Activated CD4-positive, alpha-beta T cell treated with anti-CD3 and anti-CD28 coated beads, Interleukin-2, amount 10 ng/mL, durations not matched to agents 7 days and 5 days (primary cell): Measurements from ENCODE around the gene CCN5. TPM values are rescaled to one million over a fixed set of nuclear protein-coding genes. Genes with fewer than 3 reads are reported as not detected.
A peak's percentile ranks its signal among the peaks of the same experiment; 100 is the strongest.
"Not testable (repeated sequence)": the region's sequence is repeated elsewhere in the genome, so short reads cannot be mapped to it uniquely, and the experiment has no call there.

ENCODE experiments used
- CTCF ChIA-PET: fragments of 350-600 bp; sonication (Branson Sonifier 250); formaldehyde crosslinking; loops from one replicate; lab custom pipeline; 2021; ENCODE audit warnings: antibody characterized with exemption; lab: Charles Lee
- POLR2A ChIA-PET: fragments of 350-600 bp; sonication (Branson Sonifier 250); formaldehyde crosslinking; loops from one replicate; lab custom pipeline; 2021; ENCODE audit warnings: antibody characterized with exemption; lab: Charles Lee
- DNase-seq: peaks from one replicate; pipeline ENCODE4 v3.0.0-alpha.2; 2020
- H3K27ac Mint-ChIP-seq: one replicate; pipeline ENCODE4 v1.8.0; 2021; ENCODE audit warnings: mild to moderate bottlenecking, moderate library complexity, mixed read lengths
- H3K27me3 Mint-ChIP-seq: one replicate; pipeline ENCODE4 v1.8.0; 2021; ENCODE audit warnings: mixed read lengths
- H3K36me3 Mint-ChIP-seq: one replicate; pipeline ENCODE4 v1.8.0; 2021; ENCODE audit warnings: low read depth, mixed read lengths
- H3K4me1 Mint-ChIP-seq: one replicate; pipeline ENCODE4 v1.8.0; 2021; ENCODE audit warnings: mixed read lengths
- H3K4me3 Mint-ChIP-seq: one replicate; pipeline ENCODE4 v1.8.0; 2021; ENCODE audit warnings: mild to moderate bottlenecking, moderate library complexity, mixed read lengths
- H3K9me3 Mint-ChIP-seq: one replicate; pipeline ENCODE4 v1.8.0; 2021; ENCODE audit warnings: mixed read lengths
- total RNA-seq, 2 experiments: library from RNA; stranded (reverse); gene quantifications; one replicate each; pipeline ENCODE4 v1.2.3, GENCODE V29; 2021

The CCN5 gene
- total RNA-seq, 2 experiments from 2014 or later, result not detected

DNA sequence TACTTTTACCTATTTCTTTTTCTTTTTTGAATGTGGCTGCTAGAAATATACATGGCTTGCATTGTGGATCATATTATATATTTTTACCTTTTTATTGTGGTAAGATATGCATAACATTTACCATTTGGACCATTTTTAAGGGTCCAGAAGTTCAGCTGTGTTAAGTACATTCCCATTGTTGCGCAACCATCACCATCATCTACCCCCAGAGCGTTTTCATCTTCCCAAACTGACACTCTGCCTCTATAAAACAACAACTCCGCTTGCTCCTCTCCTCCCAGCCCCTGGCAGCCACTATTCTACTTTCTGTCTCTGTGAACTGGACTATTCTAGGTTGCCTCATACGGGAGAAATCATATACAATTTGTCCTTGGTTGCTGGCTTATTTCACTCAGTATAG lies 28.2 kb upstream of the CCN5 start:
- CTCF ChIA-PET, result no interaction called here
- Mint-ChIP-seq H3K4me1 (peaks cover 19% of the 10 kb centered on the region), H3K4me3 (no peak overlapping the region)

DNA sequence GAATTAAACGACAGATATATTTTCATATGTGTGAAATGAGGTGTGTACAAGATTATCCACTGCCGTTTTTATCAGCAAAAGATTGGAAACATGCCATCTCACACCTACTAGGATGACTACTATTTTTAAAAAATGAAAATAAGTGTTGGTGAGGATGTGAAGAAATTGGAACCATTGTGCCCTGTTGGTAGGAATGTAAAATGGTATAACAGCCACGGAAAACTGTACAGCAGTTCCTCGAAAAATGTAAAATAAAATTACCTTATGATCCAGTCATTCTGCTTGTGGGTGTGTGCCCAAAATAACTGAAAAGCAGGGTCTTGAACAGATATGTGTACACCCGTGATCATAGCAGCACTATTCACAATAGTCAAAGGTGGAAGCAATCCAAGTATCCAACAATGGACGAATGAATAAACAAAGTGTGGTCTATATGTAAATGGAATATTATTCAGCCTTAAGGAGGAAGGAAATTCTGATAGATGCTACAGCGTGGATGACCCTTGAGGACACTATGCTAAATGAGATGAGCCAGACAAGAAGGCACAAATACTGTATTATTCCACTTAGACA lies 27.0 kb upstream of the CCN5 start:
- H3K4me3 Mint-ChIP-seq, result no peak overlapping the region
- H3K9me3 Mint-ChIP-seq, result peaks cover 8% of the 10 kb centered on the region
- CTCF ChIA-PET, result no interaction called here
- DNase-seq, result no peak
- POLR2A ChIA-PET, result no interaction called here
- H3K4me1 Mint-ChIP-seq, result peaks cover 19% of the 10 kb centered on the region
- H3K27me3 Mint-ChIP-seq, result no peaks in the 10 kb centered on the region
- H3K36me3 Mint-ChIP-seq, result peaks cover 2% of the 10 kb centered on the region
- H3K27ac Mint-ChIP-seq, result no peak overlapping the region

More for the DNA sequence above, 28.2 kb upstream of the CCN5 start:
- POLR2A ChIA-PET, result no interaction called here
- Mint-ChIP-seq H3K27me3 (no peaks in the 10 kb centered on the region), H3K9me3 (peaks cover 3% of the 10 kb centered on the region), H3K27ac (no peak overlapping the region), H3K36me3 (no peaks in the 10 kb centered on the region)
- DNase-seq, result no peak

DNA sequence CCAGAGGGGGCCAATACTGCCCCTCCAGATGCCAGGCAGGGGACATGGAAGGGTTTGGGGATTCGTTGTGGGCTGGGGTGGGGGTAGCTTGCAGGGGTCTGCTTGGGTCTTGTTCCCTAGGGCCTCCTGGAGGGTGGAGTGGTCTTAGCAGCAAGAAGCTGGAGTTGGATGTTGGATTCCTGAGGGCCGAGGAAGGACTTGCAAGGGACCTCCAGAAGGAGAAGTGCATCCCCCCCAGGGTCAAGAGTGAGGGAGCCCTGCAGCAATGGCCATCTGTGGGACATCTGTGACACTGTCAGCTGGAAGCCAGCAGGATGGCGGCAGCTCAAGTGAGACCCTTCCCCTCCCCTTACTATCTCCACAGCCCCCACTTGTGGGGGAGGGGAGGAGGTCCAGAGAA lies 25.4 kb upstream of the CCN5 start:
- POLR2A ChIA-PET, result no interaction called here
- no peaks in the 10 kb centered on the region for H3K27me3 Mint-ChIP-seq
- CTCF ChIA-PET, result interaction anchor here (0.6 kb wide), 1 partner anchor 1178 kb away, joined by 3 read pairs; no protein-coding TSS in a partner anchor
- H3K4me3 Mint-ChIP-seq, result no peak overlapping the region
- no peak for DNase-seq
- peaks cover 8% of the 10 kb centered on the region for H3K9me3 Mint-ChIP-seq
- H3K36me3 Mint-ChIP-seq, result peaks cover 2% of the 10 kb centered on the region
- H3K27ac Mint-ChIP-seq, result no peak overlapping the region
- H3K4me1 Mint-ChIP-seq, result peaks cover 10% of the 10 kb centered on the region

DNA sequence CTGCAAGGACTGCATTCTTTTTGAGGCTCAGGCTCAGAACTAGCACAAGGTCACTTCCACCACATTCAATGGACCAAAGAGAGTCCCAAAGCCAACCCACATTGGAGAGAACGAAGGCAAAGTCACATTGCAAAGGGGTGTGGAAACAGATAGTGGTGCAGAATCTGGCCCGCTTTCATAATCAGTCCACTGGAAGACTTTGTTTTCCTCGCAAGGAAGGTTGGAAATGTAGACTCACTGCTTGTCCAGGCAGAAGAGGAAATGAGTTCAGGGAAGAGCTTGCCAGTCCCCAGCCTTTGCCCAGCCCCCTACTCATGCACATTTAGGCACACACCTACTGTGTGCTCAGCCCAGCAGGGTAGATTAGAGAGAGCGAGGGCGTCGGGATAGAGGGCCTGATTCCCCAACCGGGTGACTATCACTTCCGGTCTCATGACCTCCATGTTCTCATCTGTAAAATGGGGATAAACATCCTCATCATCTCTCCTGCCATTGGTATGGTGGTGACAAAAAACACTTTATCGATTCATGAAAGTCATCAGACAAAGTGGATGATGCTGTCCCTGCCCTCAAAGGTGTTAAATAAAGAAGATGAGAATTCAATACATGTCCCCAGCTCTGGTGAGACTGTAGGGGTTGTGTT lies 24.3 kb upstream of the CCN5 start:
- ChIA-PET POLR2A (no interaction called here), CTCF (no interaction called here)
- peaks cover 8% of the 10 kb centered on the region for H3K9me3 Mint-ChIP-seq
- no peak overlapping the region for H3K4me3 Mint-ChIP-seq
- no peak overlapping the region for H3K27ac Mint-ChIP-seq
- no peak for DNase-seq
- peaks cover 13% of the 10 kb centered on the region for H3K4me1 Mint-ChIP-seq
- no peaks in the 10 kb centered on the region for H3K27me3 Mint-ChIP-seq
- H3K36me3 Mint-ChIP-seq, result peaks cover 2% of the 10 kb centered on the region

DNA sequence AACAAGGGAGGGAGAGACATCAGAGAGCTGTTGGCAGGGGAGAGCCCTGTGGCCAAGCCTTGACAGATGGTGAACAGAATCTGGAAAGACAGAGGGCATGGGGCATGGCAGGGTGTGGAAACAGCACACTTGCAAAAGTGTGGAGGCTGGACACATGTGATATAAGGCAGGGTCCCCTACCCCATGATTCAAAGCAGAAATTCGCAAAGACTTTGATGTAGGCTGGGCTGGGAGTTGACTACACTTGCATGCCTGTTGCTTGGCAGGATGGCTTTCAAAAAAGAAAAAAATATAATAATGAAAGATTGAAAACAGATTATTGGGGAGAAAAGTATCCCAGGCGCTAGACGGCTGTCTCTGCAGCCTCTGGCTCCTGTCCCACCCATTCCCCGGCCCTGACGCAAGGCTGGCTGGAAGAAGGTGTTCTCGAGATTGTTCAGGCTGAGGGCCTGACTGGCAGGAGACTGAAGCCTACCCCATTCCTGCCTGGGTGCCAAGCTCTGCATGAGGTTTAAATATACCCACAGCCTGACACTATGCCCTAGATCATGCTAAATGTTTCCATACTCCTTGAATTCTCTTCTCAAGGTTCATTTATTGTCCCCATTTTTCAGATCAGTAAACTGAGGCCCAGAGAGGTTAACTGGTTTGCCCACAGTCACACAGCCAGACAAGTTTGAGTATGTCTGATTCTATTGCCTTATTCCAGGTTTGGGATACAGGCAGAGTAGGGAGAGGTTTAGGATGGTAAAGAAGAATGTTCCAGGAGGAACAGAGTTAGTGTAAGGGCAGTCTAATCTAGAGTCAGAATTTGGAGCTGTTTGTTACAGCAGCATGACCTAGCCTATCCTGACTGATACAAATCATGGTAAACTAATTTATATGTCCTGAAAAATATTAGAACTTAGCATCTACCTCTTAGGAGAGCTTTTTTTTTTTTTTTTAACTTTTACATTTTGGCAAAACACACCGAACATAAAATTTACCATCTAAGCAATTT lies 23.4 kb upstream of the CCN5 start:
- Mint-ChIP-seq H3K4me3 (no peak overlapping the region), H3K27me3 (no peaks in the 10 kb centered on the region), H3K27ac (no peak overlapping the region), H3K4me1 (peaks cover 17% of the 10 kb centered on the region), H3K9me3 (peaks cover 8% of the 10 kb centered on the region), H3K36me3 (peaks cover 2% of the 10 kb centered on the region)
- ChIA-PET POLR2A (no interaction called here), CTCF (no interaction called here)
- DNase-seq, result no peak

DNA sequence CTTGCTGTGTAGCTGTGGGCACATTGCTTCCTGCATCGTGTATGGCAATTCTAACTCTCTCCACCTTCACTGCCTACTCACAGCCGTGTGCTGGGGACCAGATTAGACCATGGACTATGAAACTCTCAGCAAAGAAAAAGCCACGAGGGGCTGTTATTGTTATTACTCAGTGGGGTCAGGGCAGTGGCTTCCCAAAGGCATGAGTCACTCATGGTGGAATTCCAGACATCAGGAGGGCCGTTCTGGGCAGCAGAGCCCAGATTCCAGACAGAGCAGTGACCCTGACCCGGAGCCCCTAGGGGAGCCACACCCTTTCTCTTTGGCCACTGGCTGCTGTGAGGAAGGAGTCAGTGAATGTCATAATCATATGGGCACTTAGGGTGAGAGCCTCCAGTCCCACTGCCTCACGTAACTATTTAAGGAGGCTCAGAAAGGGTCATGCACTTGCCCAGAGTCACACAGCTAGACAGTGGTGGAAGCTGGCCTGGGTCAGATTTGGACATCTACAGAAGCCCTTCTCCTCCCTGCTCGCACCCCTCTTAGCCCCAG lies 22.2 kb upstream of the CCN5 start:
- Mint-ChIP-seq H3K27ac (no peak overlapping the region), H3K9me3 (peaks cover 8% of the 10 kb centered on the region), H3K27me3 (no peaks in the 10 kb centered on the region), H3K4me3 (no peak overlapping the region), H3K36me3 (peaks cover 2% of the 10 kb centered on the region), H3K4me1 (peaks cover 17% of the 10 kb centered on the region)
- POLR2A ChIA-PET, result no interaction called here
- CTCF ChIA-PET, result no interaction called here
- no peak for DNase-seq

DNA sequence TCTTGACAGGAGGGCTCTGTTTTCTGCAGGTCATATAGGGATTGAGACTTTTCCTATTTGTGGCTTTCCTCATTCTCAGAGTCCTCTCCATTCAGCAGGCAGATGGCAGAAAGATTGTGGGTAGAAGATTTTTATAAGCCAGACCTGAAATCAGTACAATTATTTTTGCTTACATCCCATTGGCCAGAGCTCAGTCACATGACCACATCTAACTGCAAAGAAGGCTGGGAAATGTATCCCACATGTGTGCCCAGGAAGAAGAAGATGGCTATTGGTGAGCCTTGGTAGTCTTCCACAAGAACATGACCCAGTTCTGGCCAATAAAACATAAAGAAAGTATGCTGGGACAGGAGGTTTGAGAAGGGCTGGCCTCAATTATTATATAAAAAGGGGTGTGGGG lies 21.5 kb upstream of the CCN5 start:
- ChIA-PET CTCF (no interaction called here), POLR2A (no interaction called here)
- H3K4me1 Mint-ChIP-seq, result peaks cover 17% of the 10 kb centered on the region
- DNase-seq, result no peak
- H3K9me3 Mint-ChIP-seq, result peaks cover 8% of the 10 kb centered on the region
- H3K27ac Mint-ChIP-seq, result no peak overlapping the region
- no peaks in the 10 kb centered on the region for H3K27me3 Mint-ChIP-seq
- H3K4me3 Mint-ChIP-seq, result no peak overlapping the region
- peaks cover 2% of the 10 kb centered on the region for H3K36me3 Mint-ChIP-seq

DNA sequence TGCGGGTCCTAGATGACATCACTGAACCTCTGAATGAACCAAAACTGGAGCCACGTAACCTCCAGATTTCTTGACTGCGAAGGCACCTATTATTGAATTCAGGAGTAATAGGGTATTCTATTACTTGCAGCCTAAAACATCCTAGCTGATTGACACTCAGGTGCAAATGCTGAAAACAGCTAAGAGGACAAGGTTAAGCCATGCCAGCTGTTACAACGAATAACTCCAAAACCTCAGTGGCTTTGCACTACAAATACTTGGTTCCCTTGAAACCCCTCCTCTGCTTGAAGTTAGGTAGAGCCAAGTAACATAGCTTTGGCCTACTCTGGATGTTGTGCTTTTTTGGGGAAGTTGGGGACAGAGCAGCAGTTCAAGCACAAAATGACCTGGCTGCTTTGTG lies 21.0 kb upstream of the CCN5 start:
- Mint-ChIP-seq H3K9me3 (peaks cover 8% of the 10 kb centered on the region), H3K36me3 (peaks cover 2% of the 10 kb centered on the region), H3K27ac (no peak overlapping the region), H3K27me3 (no peaks in the 10 kb centered on the region), H3K4me3 (no peak overlapping the region), H3K4me1 (peaks cover 17% of the 10 kb centered on the region)
- CTCF ChIA-PET, result no interaction called here
- DNase-seq, result no peak
- POLR2A ChIA-PET, result no interaction called here

DNA sequence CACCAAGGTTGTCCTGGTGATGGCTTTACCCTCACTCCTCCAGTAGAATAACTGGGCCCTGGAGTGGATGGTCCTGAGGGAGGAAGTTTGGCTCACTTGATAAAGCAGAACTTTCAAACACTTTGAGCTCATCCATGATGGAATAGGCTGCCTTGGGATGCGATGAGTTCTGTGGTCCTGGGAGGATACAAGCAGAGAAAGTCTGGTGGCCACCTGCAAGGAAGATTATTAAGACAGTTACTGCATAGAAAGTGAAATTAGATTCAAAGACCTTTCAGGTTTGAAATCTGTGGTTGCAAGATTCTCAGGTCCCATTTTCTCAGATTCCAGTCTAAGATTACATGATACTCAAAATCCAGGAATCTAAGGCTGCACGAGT lies 19.9 kb upstream of the CCN5 start:
- peaks cover 2% of the 10 kb centered on the region for H3K36me3 Mint-ChIP-seq
- POLR2A ChIA-PET, result no interaction called here

DNA sequence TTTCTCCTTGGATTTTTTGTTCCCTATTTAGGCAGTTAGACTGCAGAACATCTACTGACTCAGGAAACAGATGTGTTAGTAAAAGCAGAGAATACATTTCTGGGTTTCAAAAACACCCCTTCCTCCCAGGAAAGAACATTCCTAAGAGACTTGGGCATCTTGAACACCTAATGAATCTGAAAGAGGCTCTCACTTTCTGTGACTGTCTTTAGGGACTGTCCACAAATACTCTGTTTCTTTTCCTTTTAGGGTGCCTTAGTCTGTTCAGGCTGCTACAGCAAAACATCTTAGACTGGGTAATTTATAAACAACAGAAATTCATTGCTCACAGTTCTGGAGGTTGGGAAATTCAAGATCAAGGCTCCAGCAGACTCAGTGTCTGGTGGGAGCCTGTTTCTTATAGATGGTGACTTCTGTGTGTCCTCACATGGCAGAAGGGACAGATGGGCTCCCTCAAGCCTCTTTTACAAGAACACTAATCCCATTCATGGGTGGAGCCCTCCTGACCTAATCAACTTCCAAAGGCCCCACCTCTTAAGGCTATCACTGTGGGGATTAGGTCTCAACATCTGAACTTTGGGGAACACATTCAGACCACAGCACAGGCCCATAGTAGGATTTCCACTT lies 19.4 kb upstream of the CCN5 start:
- ChIA-PET CTCF (interaction anchor here (0.7 kb wide), 1 partner anchor 14 kb away, joined by 3 read pairs; no protein-coding TSS in a partner anchor), POLR2A (no interaction called here)
- Mint-ChIP-seq H3K9me3 (peaks cover 8% of the 10 kb centered on the region), H3K27ac (peak overlapping the region; percentile 46), H3K27me3 (no peaks in the 10 kb centered on the region), H3K4me3 (no peak overlapping the region), H3K36me3 (peaks cover 2% of the 10 kb centered on the region), H3K4me1 (peaks cover 17% of the 10 kb centered on the region)
- DNase-seq, result no peak

More for the DNA sequence above, 19.9 kb upstream of the CCN5 start:
- Mint-ChIP-seq H3K4me3 (no peak overlapping the region), H3K27ac (no peak overlapping the region), H3K9me3 (peaks cover 8% of the 10 kb centered on the region), H3K4me1 (peaks cover 17% of the 10 kb centered on the region), H3K27me3 (no peaks in the 10 kb centered on the region)
- DNase-seq, result no peak
- CTCF ChIA-PET, result interaction anchor here (0.7 kb wide), 1 partner anchor 14 kb away, joined by 3 read pairs; no protein-coding TSS in a partner anchor

DNA sequence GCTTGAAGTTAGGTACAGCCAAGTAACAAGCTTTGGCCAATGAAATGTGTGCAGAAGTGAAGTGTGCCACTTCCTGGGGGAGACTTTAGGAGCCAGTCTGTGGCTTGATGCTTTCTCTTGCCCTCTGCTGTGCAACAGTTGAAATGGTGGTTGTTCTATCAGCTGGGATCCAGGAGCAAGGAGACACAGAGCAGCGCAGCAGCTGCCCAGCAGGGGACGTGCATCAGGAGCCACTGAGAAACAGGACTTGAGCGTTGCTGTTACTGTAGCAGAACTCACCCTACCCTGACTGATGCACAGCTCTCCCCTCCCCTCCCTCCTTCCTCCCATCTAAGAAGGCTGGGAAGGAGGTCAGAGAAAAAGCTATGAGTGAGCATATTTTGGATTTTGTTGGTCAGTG lies 18.9 kb upstream of the CCN5 start:
- DNase-seq, result no peak
- Mint-ChIP-seq H3K27me3 (no peaks in the 10 kb centered on the region), H3K36me3 (peaks cover 2% of the 10 kb centered on the region), H3K4me1 (peaks cover 14% of the 10 kb centered on the region), H3K27ac (no peak overlapping the region), H3K4me3 (no peak overlapping the region), H3K9me3 (peaks cover 8% of the 10 kb centered on the region)
- POLR2A ChIA-PET, result no interaction called here
- CTCF ChIA-PET, result interaction anchor here (1.1 kb wide), 1 partner anchor 12 kb away, joined by 3 read pairs; no protein-coding TSS in a partner anchor

DNA sequence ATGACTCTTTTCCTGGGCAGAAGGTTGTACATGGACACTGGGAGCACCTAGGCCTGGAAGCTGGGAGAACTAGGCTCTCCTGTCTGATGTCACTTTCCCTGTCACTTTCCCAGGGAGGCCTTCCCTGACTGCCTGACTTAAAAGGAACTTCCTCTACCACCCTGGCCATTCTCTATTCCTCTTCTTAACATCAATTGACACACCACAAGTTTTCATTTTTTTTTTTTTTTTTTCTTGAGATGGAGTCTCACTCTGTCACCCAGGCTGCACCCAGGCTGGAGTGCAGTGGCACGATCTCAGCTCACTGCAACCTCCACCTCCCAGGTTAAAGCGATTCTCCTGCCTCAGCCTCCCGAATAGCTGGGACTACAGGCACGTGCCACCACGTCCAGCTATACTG lies 18.1 kb upstream of the CCN5 start:
- DNase-seq, H3K36me3 Mint-ChIP-seq, H3K27me3 Mint-ChIP-seq, H3K27ac Mint-ChIP-seq, H3K4me3 Mint-ChIP-seq, POLR2A ChIA-PET, H3K9me3 Mint-ChIP-seq: not testable (repeated sequence)
- H3K4me1 Mint-ChIP-seq, result peaks cover 13% of the 10 kb centered on the region
- CTCF ChIA-PET, result interaction anchor here (0.7 to 1.1 kb wide), 3 partner anchors 13 to 1291 kb away, joined by 3 read pairs; no protein-coding TSS in a partner anchor
